Activated CD4-positive, alpha-beta T cell treated with anti-CD3 and anti-CD28 coated beads, Interleukin-2, amount 50 U/mL, for 16 hours (primary cell): ENCODE results near the gene ADAP1.
"Not testable (repeated sequence)": the region's sequence is repeated elsewhere in the genome, so short reads cannot be mapped to it uniquely, and the experiment has no call there.

Experiments
- DNase-seq: peaks from one replicate; pipeline ENCODE4 v3.0.0-alpha.2; 2020

The ADAP1 gene

DNA sequence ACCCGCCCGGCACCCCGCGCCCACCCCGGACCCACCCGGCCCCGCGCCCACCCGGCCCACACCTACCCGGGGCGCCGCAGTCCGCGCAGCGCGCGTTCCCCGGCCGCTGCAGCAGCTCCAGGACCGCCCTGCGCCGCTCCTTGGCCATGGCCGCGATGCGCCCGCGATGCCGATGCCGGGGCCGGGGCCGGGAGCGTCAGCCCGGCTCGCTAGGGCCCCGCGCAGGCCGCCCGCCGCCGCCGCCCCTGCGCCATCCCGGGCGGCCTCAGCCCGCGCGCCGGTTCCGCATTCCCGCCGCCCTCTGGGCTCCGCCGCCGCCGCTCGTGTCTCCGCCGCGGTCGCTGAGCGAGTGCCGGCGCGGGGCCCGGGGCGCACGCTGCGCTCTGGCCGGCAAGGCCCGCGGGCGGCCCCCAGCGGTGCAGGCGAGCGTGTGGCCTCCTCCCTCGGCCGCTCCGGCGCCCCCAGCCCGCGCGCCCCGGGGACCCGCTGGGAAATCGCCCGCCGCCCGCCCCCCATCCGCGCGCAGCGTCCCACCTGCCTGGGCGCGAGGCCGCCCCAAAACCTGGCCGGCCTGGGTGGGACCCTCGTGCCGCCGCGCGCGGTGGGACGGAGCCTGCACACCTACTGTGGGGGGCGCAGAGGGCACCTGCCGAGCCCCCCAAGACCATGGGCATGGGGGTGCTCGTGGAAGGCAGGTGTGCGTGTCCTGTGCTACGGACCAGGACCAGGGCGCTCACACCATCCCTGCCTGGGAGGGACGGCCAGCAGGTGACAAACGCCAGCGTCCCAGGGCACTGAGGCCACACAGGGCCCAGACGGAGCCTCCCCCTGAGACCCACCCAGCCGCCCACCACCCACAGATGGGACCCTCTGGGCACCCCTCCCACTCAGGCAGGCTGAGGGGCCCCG lies at the start of gene ADAP1:
ADAP1 (minus strand) TSS at position 351 of the 909 bp plus-strand sequence; CDS start at position 148, 203 bp downstream.
- DNase-seq, result peak; percentile 25

DNA sequence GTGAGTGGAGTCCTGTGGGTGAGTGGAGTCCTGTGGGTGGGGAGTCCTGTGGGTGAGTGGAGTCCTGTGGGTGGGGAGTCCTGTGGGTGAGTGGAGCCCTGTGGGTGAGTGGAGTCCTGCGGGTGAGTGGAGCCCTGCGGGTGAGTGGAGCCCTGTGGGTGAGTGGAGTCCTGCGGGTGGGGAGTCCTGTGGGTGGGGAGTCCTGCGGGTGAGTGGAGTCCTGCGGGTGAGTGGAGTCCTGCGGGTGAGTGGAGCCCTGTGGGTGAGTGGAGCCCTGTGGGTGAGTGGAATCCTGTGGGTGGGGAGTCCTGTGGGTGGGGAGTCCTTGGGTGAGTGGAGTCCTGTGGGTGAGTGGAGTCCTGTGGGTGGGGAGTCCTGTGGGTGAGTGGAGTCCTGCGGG lies 48.0 kb upstream of the ADAP1 start:
- DNase-seq, result not testable (repeated sequence)

GRCh38 chr7:1002026-1002425 lies 47.5 kb upstream of the ADAP1 start:
- not testable (repeated sequence) for DNase-seq

GRCh38 chr7:1001069-1001770 lies 46.7 kb upstream of the ADAP1 start:
- DNase-seq, result not testable (repeated sequence)

GRCh38 chr7:999941-1000935 lies 45.8 kb upstream of the ADAP1 start:
- DNase-seq, result no peak

DNA sequence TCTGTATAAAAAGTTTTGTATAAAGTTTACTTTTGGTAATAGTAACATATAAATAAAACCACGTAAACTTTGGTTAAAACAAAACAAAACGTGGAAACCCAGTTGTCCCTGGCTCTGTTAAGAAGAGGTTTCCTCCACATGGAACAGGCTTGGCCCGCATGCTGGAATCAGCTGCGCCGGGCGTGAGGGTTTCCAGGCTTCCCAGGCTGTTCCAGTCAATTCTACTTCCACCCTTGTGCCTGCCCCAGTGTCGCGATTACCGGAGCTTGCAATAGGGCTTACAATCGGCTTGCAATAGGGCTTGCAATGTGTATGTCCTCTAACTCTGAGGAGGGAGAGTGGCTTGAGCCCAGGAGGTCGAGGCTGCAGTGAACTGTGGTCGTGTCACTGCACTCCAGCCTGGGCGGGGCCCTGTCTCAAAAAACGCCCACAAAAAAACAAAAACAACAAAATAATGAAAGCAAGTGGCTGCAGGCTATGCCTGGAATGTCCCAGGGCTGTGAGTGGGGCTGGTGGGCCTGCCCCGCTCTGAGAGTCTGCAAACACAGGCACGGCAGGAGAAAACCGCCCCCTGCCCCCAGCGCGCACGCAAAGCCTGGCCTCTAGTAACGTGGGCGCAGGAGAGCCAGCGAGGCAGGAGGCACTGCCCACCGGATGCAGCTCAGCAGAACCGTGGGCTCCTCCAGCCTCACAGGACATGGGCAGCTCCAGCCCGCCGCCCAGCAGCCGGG lies 44.8 kb upstream of the ADAP1 start:
- no peak for DNase-seq

DNA sequence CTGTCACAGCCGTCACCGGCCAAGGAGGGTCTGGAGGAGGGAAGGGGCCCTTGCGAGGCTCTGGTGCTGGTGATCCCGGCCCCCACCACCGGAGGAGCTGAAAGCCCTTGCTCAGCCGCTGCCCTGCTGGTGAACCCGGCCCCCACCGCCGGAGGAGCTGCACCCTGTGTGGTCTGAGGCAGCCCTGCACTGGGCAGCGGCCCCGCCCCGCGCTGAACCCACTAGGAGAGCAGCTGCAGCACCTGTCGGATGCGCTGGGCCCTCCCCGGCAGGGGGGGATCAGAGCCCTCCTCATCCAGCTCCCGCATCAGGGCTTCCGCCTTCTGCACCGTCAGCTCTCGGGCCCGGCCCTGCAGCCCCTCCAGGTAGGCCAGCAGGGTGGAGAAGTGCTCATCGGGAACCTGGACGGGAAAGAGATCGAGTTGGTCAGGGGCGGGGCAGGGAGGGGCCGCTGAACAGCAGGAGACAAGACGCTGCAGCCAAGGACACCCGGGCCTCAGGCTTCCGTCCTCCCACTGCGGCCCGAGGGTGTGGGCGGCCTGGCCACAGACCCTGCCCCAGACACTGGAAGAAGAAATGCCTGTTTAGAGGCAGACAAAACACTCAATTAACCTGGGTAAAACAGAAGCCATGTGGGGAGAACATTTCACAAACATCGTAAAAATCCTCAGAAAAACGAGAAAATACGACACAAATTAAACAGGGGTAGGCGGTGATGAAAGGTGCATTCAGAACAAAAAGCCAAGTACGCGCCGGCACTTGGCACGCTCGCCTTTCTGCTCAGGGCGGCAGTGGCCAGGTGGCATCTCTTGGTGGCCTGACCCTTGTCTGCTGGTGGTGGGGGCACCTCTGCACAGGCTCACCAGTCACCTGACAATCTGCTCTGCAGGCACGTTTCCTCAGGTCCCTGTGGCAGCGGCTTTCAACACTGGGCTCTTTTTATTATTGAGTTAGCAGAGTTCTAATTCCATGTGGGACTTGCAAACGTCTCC lies 43.2 kb upstream of the ADAP1 start:
- no peak for DNase-seq

GRCh38 chr7:996079-996872 lies 41.8 kb upstream of the ADAP1 start:
- no peak for DNase-seq

DNA sequence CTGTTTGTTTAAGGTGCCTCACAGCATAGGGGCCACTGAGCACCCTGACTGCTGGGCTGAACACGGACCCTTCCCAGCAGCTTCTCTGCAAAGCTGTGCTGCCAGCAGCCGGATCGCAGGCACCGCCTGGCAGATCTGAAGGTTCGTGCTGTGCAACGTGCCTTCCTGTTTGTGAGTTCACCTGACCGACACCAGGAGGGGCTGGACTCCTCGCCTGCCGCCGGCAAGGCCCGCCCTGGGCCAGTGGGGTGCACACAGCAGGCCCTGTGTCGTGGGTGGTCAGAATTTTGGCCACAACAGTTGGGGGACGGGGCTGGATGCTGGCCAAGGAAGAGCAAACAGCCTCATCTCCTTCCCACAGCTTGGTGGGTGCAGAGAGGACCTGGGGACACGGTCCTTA lies 41.1 kb upstream of the ADAP1 start:
- no peak for DNase-seq

- DNase-seq, result no peak
These were observed 40.3 kb upstream of the ADAP1 start for GRCh38 chr7:994592-995308.

- DNase-seq, result peak; percentile 94
These were observed 38.5 kb upstream of the ADAP1 start for GRCh38 chr7:992709-993607.

- no peak for DNase-seq
These were observed 37.5 kb upstream of the ADAP1 start for GRCh38 chr7:991729-992656.

DNA sequence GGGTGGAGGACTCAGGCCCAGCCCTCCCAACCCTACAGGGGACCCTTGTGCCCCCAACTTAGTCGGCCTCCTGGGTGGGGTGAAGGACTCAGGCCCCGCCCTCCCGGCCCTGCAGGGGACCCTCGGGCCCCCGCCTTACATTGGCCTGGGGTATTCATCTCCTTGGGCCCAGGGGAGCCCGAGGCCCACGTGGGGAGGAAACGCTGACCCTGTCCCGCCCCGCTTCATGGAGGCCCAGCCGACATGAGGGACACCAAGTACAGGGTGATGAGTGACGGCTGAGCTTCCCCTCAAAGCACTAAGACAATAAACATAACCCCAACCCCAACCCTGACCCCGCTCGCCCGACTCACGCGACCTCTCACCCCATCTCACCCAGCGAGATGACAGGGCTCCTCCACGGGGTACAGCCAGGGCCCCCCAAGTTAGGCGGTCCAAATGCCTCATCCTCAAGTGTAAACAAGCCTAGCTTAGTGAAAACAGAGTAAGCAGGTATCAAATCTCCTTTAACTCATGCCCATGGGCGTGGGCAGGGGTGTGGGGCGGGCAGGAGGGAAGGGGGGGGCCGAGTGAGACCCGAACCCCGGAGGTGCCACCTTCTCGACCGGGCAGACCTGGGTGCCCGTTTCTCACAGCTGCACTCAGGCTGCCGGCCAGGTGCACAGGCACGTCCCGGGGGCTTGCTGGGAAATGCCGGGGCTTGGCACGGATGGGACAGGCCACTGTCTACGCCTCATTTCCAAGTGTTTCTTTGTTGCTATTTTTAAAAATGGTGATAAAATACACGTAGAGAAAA lies 36.7 kb upstream of the ADAP1 start:
- no peak for DNase-seq

- DNase-seq, result no peak
These were observed 36.0 kb upstream of the ADAP1 start for GRCh38 chr7:990352-990932.

DNA sequence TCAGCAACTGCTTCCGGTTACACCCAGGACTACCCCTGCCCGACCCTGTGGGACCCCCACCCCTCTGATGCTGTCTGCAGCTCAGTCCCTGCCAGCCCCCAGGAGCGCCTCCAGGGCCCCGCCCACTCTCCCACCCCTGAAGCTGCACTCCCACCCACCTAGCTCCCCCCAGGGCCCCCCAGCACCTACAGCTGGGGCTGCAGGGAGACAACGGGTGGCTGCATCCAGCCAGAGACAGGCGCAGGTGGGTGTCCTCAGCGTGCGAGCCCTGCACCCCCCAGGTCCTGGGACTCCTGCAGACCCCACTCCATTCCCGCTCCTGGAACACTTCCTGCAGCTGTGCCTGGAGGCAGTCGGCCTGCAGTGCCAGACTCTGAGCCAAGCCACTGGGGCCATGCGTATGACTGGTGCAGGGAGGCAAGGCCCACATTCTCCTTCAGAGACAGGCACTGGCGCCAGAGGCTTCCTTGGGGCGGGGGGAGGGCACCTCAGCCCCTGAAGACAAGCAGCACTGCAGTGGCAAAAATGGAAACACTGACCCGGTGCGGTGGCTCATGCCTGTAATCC lies 34.6 kb upstream of the ADAP1 start:
- no peak for DNase-seq
